Ishikawa (cell line): ENCODE results near the gene RAP1GAP.

Source experiments
- CEBPB ChIP-seq: IDR thresholded peaks from 2 replicates; pipeline ENCODE4 v1.6.1; 2012
- CREB1 ChIP-seq: IDR thresholded peaks from 2 replicates; pipeline ENCODE4 v1.6.1; 2012; ENCODE audit warnings: low read depth
- EGR1 ChIP-seq: IDR thresholded peaks from 2 replicates; pipeline ENCODE4 v1.6.1; 2012
- EP300 ChIP-seq: IDR thresholded peaks from 2 replicates; pipeline ENCODE4 v1.6.1; 2012; ENCODE audit warnings: borderline replicate concordance
- RAD21 ChIP-seq: IDR thresholded peaks from 2 replicates; pipeline ENCODE4 v1.6.1; 2012; ENCODE audit warnings: low read depth
- TAF1 ChIP-seq: IDR thresholded peaks from 2 replicates; pipeline ENCODE4 v1.6.1; 2012; ENCODE audit warnings: low read depth, mild to moderate bottlenecking
- TCF12 ChIP-seq: IDR thresholded peaks from 2 replicates; pipeline ENCODE4 v1.6.1; 2012; ENCODE audit warnings: low read depth
- TEAD4 ChIP-seq: IDR thresholded peaks from 2 replicates; pipeline ENCODE4 v1.6.1; 2012
- YY1 ChIP-seq: IDR thresholded peaks from 2 replicates; pipeline ENCODE4 v1.6.1; 2012; ENCODE audit warnings: low read depth
- ZBTB7A ChIP-seq: IDR thresholded peaks from 2 replicates; pipeline ENCODE4 v1.6.1; 2012; ENCODE audit warnings: low read depth
- TF ChIP-seq, protein P1 (sequence below): IDR thresholded peaks from 2 replicates; pipeline ENCODE4 v1.6.1; 2012
- TF ChIP-seq, protein P2 (sequence below): IDR thresholded peaks from 2 replicates; pipeline ENCODE4 v1.6.1; 2012; ENCODE audit warnings: low read depth, mild to moderate bottlenecking

DNA sequence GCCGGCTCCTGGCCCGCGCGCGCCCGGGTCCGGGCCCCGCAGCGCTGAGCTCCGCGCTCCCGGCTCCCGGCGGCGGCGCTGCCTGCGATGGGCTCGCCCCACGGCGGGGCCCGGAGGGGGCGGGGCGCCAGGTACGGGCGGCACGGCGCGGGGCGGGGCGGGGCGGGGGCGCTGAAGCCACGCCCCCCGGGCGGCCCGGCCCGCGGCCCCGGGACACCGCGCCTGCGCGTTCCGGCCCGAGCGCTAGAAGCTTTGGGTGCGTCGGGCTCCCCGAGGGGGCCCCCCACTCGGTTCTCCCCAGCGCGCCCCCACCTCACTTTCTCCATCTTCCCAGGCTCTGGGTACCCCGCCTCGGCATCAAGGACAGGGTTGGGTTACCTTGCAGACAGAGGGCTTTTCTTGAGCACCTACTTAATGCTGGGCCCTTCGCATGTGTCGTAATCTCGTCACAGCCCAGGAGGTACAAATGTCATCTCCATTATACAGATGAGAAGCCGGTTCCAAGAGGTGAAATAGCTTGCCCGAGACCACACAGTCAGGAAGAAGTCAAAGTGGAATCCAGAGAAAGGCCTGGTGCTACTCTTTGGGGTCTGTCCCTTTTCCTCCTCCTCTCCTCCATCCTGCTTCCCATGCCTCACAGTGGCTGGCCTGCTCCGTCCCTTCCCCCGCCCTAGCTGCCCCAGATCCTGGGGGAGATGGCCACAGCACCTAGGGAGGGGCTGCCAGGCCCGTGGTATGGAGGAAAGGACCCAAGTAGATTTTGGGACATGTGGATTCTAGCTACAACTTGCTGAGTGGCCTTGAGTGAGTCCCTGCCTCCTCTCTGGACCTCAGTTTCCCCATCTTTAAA lies 46.5 kb downstream of the RAP1GAP start:
- TF ChIP-seq RAD21 (no peak), EGR1 (no peak), TCF12 (no peak; the same call in 1 of the 2 replicates), CEBPB (peak; percentile 57; the same call in 1 of the 2 replicates), EP300 (no peak), YY1 (no peak), TEAD4 (no peak), TAF1 (no peak; the same call in 1 of the 2 replicates), ZBTB7A (no peak), CREB1 (no peak)
- TF ChIP-seq, protein P1, sequence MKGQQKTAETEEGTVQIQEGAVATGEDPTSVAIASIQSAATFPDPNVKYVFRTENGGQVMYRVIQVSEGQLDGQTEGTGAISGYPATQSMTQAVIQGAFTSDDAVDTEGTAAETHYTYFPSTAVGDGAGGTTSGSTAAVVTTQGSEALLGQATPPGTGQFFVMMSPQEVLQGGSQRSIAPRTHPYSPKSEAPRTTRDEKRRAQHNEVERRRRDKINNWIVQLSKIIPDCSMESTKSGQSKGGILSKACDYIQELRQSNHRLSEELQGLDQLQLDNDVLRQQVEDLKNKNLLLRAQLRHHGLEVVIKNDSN, result no peak
- TF ChIP-seq, protein P2, sequence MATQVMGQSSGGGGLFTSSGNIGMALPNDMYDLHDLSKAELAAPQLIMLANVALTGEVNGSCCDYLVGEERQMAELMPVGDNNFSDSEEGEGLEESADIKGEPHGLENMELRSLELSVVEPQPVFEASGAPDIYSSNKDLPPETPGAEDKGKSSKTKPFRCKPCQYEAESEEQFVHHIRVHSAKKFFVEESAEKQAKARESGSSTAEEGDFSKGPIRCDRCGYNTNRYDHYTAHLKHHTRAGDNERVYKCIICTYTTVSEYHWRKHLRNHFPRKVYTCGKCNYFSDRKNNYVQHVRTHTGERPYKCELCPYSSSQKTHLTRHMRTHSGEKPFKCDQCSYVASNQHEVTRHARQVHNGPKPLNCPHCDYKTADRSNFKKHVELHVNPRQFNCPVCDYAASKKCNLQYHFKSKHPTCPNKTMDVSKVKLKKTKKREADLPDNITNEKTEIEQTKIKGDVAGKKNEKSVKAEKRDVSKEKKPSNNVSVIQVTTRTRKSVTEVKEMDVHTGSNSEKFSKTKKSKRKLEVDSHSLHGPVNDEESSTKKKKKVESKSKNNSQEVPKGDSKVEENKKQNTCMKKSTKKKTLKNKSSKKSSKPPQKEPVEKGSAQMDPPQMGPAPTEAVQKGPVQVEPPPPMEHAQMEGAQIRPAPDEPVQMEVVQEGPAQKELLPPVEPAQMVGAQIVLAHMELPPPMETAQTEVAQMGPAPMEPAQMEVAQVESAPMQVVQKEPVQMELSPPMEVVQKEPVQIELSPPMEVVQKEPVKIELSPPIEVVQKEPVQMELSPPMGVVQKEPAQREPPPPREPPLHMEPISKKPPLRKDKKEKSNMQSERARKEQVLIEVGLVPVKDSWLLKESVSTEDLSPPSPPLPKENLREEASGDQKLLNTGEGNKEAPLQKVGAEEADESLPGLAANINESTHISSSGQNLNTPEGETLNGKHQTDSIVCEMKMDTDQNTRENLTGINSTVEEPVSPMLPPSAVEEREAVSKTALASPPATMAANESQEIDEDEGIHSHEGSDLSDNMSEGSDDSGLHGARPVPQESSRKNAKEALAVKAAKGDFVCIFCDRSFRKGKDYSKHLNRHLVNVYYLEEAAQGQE, result no peak
